GM12864 (cell line): Measurements from ENCODE around the gene NCOA7.

Experiments
- DNase-seq: peaks from one replicate; pipeline ENCODE4 v3.0.0-alpha.2; 2011; ENCODE audit warnings: low read depth
- H3K4me3 ChIP-seq: 2 replicates; pipeline ENCODE4 v1.5.1; 2011; ENCODE audit warnings: mild to moderate bottlenecking, low read depth, low read length, control low read depth
- TF ChIP-seq, protein P1 (sequence below): IDR thresholded peaks from 2 replicates; pipeline ENCODE4 v1.5.1; 2011; ENCODE audit warnings: low read depth, mild to moderate bottlenecking, moderate library complexity, low read length, control low read depth, inconsistent platforms; ENCODE audit errors: missing control alignments

NCOA7 gene

DNA sequence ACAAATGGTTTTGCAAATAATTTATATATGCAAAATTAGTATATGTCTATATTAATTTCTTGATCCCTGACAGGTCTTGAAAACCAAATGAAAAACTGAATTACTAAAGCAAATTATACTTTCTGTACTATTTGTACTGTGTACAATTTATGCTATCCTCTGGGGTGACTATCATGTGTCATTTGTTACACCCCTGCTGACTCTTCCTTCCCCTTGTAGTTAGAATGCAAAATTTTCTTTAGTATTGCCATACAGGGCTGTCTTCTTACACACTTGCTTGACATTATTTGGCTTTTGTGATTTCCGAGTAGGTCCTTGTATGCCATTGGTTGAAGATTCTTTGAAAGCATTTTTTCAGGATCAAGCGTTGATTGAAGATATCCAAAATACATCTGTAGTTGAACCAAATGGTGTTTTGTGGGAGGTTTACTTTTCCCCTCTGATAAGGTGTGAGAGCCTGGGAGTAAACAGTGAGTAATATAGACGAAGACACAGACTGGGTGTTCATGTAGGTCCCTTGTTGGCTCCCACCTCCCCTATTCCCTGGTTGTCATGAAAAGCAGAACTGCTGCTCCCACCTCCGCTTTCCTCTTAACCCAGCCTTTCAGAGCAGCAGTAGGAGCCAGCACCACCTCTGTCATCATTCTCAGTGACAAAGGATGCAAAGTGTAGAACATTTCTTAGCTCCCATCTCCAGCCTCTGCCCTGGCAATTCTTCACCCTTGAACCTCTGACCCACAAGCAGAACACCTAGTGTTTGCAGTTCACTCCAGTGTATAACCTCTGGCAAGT lies 29.0 kb downstream of the NCOA7 start:
- no peak overlapping the region for H3K4me3 ChIP-seq
- TF ChIP-seq, protein P1, sequence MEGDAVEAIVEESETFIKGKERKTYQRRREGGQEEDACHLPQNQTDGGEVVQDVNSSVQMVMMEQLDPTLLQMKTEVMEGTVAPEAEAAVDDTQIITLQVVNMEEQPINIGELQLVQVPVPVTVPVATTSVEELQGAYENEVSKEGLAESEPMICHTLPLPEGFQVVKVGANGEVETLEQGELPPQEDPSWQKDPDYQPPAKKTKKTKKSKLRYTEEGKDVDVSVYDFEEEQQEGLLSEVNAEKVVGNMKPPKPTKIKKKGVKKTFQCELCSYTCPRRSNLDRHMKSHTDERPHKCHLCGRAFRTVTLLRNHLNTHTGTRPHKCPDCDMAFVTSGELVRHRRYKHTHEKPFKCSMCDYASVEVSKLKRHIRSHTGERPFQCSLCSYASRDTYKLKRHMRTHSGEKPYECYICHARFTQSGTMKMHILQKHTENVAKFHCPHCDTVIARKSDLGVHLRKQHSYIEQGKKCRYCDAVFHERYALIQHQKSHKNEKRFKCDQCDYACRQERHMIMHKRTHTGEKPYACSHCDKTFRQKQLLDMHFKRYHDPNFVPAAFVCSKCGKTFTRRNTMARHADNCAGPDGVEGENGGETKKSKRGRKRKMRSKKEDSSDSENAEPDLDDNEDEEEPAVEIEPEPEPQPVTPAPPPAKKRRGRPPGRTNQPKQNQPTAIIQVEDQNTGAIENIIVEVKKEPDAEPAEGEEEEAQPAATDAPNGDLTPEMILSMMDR, result no peak
- DNase-seq, result no peak

DNA sequence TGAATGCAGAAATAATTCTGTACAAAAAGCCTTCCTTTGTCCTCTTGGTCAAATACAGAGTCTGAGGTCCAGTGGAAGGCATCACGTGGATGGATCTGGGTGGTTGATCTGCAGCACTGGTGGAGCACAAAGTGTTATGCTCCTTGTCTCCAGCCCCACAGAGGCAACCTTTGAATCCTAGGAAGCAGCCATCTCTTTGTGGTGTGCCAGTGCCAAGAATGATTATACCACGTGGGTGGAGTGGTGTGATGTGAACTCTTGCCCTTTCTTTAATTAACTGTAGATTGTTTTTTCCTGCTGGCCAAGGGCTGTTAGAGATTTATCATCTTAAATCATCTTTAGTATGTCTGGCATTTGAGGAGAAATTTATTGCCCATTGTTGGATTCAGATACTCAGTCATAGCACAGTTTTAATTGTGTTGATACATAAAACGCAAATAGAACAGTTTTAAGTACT lies 31.1 kb downstream of the NCOA7 start:
- TF ChIP-seq, protein P1, result no peak
- DNase-seq, result no peak
- no peak overlapping the region for H3K4me3 ChIP-seq

DNA sequence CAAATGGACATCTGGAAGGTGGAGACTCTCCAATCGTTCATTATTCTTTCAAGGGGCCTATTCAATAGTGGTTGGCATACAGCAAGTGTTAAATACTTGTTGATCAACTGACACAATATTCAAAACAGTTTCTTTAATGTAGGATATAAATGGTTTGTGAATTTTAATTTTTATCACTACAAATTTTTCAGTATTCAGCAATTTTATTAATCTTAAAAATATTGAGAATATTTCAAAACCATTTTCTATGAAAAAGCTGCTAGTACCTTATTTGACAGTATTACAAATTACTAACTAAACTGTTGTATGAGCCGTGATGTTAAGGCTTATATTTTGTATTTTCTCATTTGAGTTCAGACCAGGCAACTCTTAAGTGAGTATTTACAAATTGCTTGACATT lies 32.4 kb downstream of the NCOA7 start:
- no peak for DNase-seq
- TF ChIP-seq, protein P1, result no peak
- H3K4me3 ChIP-seq, result no peak overlapping the region

DNA sequence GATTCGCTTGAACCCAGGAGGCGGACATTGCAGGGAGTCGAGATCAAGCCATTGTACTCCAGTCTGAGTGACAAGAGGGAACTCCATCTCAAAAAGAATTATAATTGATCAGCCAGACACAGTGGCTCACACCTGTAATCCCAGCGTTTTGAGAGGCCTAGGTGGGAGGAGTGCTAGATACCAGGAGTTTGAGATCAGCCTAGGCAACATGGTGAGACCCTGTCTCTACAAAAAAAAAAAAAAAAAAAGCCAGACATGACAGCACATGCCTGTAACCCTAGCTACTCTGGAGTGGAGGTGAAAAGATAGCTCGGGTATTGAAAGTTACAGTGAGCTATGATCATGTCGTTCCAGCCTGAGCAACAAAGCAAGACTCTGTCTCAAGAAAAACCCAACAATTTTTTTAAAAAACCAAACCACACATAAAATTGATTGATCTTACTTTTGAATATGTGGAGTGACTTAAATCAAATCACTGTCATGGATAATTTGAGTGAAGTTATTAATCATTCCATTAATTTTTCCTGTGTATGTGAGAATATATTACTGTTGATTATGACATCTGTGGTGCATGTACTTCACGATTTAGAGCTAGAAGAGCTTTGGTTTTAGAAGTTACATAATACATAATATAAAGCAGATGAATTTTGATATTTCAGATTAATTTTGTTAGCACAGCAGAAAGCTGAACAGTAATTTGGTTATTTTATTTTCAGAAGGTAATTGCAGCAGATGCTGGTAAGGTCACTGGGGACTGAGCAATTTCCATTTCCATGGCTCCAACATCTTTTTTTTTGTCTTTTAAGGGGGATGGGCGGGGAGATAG lies 34.4 kb downstream of the NCOA7 start:
- DNase-seq, result no peak
- TF ChIP-seq, protein P1, result no peak
- no peak overlapping the region for H3K4me3 ChIP-seq

DNA sequence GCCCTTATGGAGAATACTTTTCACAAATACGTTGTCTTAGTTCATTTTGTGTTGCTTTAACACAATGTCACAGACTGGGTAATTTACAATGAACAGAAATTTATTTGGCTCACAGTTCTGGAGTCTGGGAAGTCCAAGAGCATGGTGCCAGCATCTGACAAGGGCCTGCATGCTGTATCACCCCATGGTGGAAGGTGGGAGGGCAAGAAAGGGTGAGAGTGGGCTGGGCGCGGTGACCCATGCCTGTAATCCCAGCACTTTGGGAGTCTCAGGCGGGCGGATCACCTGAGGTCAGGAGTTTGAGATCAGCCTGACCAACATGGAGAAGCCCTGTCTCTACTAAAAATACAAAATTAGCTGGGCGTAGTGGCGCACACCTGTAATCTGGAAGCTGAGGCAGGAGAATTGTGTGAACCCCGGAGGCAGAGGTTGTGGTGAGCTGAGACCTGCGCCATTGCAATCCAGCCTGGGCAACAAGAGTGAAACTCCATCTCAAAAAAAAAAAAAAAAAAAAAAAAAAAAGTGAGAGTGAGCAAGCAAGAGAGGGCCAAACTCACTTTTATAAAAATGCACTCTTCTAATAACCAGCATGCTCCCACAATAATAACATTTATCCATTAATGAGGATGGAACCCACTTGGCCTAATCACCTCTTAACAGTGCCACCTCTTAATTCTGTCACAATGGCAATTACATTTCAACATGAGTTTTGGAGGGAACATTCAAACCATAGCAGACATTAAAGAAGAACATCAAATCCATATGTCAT lies 36.1 kb downstream of the NCOA7 start:
- no peak for DNase-seq
- TF ChIP-seq, protein P1, result no peak
- H3K4me3 ChIP-seq, result no peak overlapping the region

DNA sequence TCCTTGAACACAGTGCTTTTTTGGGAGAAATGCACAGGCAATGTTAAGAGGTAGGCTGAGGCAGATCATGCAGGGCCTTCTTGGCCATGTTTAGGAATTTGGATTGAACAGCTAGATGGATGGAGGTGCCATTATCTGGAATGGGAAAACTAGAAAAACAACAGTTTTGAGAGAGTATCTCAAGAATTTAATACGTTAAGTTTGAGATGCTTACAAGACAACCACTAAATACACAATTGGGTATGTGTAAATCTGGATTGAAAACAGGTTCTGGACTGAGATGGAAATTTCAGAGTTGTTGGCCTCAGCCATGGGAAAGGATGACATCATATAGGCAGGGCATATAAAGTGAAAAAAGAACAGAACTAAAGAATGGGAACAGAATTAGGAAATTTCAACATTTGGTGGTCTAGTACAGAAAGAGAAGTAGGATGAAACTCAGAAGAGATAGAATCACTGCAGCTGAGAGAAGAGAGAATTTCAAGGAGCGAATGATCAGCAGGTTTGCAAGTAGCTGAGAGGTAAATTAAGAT lies 37.1 kb downstream of the NCOA7 start:
- TF ChIP-seq, protein P1, result no peak
- no peak for DNase-seq
- no peak overlapping the region for H3K4me3 ChIP-seq
